HepG2 (cell line): ENCODE data around the gene HLCS. TPM values are rescaled to one million over a fixed set of nuclear protein-coding genes. Genes with fewer than 3 reads are reported as not detected.

ENCODE experiments used
- ATM ChIP-seq: fragments of 450-650 bp; IDR thresholded peaks from 2 replicates; pipeline ENCODE4 v1.7.1; 2017; ENCODE audit warnings: mild to moderate bottlenecking, borderline replicate concordance
- EED ChIP-seq: sonication (generic); formaldehyde crosslinking; IDR thresholded peaks from 2 replicates; pipeline ENCODE4 v1.5.0; 2020; ENCODE audit warnings: mild to moderate bottlenecking, missing genetic modification reagents
- FOXA1 ChIP-seq, 2 experiments: fragments of 450-650 bp in 1 of 2; sonication (generic) in 1 of 2; formaldehyde crosslinking in 1 of 2; IDR thresholded peaks; 2 replicates each; pipeline versions ENCODE4 v1.4.0 to v1.6.1; 2016 to 2020; ENCODE audit warnings: missing genetic modification reagents in 1 of 2
- HDAC1 ChIP-seq: sonication (generic); formaldehyde crosslinking; IDR thresholded peaks from 2 replicates; pipeline ENCODE4 v1.5.1; 2020; ENCODE audit warnings: mild to moderate bottlenecking, missing genetic modification reagents
- HNRNPH1 ChIP-seq: fragments of 200-400 bp; formaldehyde crosslinking; optimal IDR thresholded peaks from 2 replicates; pipeline ENCODE3; 2017; ENCODE audit warnings: mild to moderate bottlenecking, low read depth, low read length
- HOXA7 ChIP-seq: sonication (generic); formaldehyde crosslinking; IDR thresholded peaks from 2 replicates; pipeline ENCODE4 v1.8.1; 2022; ENCODE audit warnings: mild to moderate bottlenecking, missing genetic modification reagents, moderate library complexity
- MYC ChIP-seq: sonication (generic); formaldehyde crosslinking; IDR thresholded peaks from 2 replicates; pipeline ENCODE4 v1.9.0; 2021; ENCODE audit warnings: missing genetic modification reagents, borderline replicate concordance
- NBN ChIP-seq: fragments of 450-650 bp; conservative IDR thresholded peaks from 2 replicates; pipeline ENCODE4 v1.6.1; 2017
- NCOA1 ChIP-seq: sonication (generic); formaldehyde crosslinking; IDR thresholded peaks from 2 replicates; pipeline ENCODE4 v1.9.0; 2021; ENCODE audit warnings: missing genetic modification reagents
- PHF20 ChIP-seq: sonication (generic); formaldehyde crosslinking; IDR thresholded peaks from 2 replicates; pipeline ENCODE4 v1.5.0; 2020; ENCODE audit warnings: mild to moderate bottlenecking, missing genetic modification reagents
- RBFOX2 ChIP-seq: fragments of 200-400 bp; formaldehyde crosslinking; IDR thresholded peaks from 2 replicates; pipeline ENCODE4 v1.6.1; 2017; ENCODE audit warnings: low read depth, mild to moderate bottlenecking, low read length
- RCOR2 ChIP-seq: IDR thresholded peaks from 2 replicates; pipeline ENCODE4 v1.6.1; 2016; ENCODE audit warnings: missing biosample characterization, missing genetic modification reagents
- SP140L ChIP-seq: sonication (generic); formaldehyde crosslinking; IDR thresholded peaks from 2 replicates; pipeline ENCODE4 v1.4.0; 2020; ENCODE audit warnings: missing genetic modification reagents, borderline replicate concordance
- TOE1 ChIP-seq: sonication (generic); formaldehyde crosslinking; IDR thresholded peaks from 2 replicates; pipeline ENCODE4 v1.4.0; 2020; ENCODE audit warnings: mild to moderate bottlenecking, missing genetic modification reagents
- ZC3H4 ChIP-seq: sonication (generic); formaldehyde crosslinking; IDR thresholded peaks from 2 replicates; pipeline ENCODE4 v1.4.0; 2020; ENCODE audit warnings: missing genetic modification reagents, borderline replicate concordance
- ZFP37 ChIP-seq: sonication (generic); formaldehyde crosslinking; IDR thresholded peaks from 2 replicates; pipeline ENCODE4 v1.4.0; 2020; ENCODE audit warnings: missing genetic modification reagents, borderline replicate concordance
- ZNF563 ChIP-seq: sonication (generic); formaldehyde crosslinking; IDR thresholded peaks from 2 replicates; pipeline ENCODE4 v1.8.0; 2022; ENCODE audit warnings: mild to moderate bottlenecking, moderate library complexity, missing genetic modification reagents
- ZNF589 ChIP-seq: sonication (generic); formaldehyde crosslinking; conservative IDR thresholded peaks from 2 replicates; pipeline ENCODE4 v1.8.0; 2022; ENCODE audit warnings: mild to moderate bottlenecking, moderate library complexity, missing genetic modification reagents
- ZNF678 ChIP-seq: sonication (generic); formaldehyde crosslinking; IDR thresholded peaks from 2 replicates; pipeline ENCODE4 v1.4.0; 2020; ENCODE audit warnings: mild to moderate bottlenecking, missing genetic modification reagents
- ZNF841 ChIP-seq: sonication (generic); formaldehyde crosslinking; IDR thresholded peaks from 2 replicates; pipeline ENCODE4 v1.8.1; 2023; ENCODE audit warnings: missing genetic modification reagents, borderline replicate concordance
- ZSCAN30 ChIP-seq: sonication (generic); formaldehyde crosslinking; IDR thresholded peaks from 2 replicates; pipeline ENCODE4 v1.5.0; 2020; ENCODE audit warnings: mild to moderate bottlenecking, missing genetic modification reagents
- polyA plus RNA-seq, 8 experiments: library from polyadenylated mRNA; depleted of rRNA in 3 of 8; stranded (reverse) in 7 of 8; unstranded in 1 of 8; fragments of >200 nt; fragmentation: Illumina TruSeq in 4 of 8; extraction: Trizol in 4 of 8; gene quantifications; 2 replicates each; pipeline versions ENCODE4 v1.2.1 to v1.2.3, GENCODE V29; 2011 to 2016; ENCODE audit warnings: low read depth in 4 of 8, missing spikeins in 1 of 8, mixed read lengths in 1 of 8; ENCODE audit not compliant: insufficient read depth in 1 of 8
- total RNA-seq, 5 experiments: library from RNA; depleted of rRNA; stranded (reverse); fragments of >200 nt; fragmentation: Illumina TruSeq; extraction: Trizol; gene quantifications; 2 replicates each; pipeline ENCODE4 v1.2.3, GENCODE V29; 2016; ENCODE audit warnings: low read depth in 1 of 5
- TF ChIP-seq, protein P1 (sequence below): sonication (generic); formaldehyde crosslinking; IDR thresholded peaks from 2 replicates; pipeline ENCODE4 v1.4.0; 2020; ENCODE audit warnings: mild to moderate bottlenecking, missing genetic modification reagents
- TF ChIP-seq, protein P2 (sequence below): sonication (generic); formaldehyde crosslinking; IDR thresholded peaks from 2 replicates; pipeline ENCODE4 v1.4.0; 2020; ENCODE audit warnings: missing genetic modification reagents
- TF ChIP-seq, protein P3 (sequence below): sonication (generic); formaldehyde crosslinking; IDR thresholded peaks from 2 replicates; pipeline ENCODE4 v1.5.0; 2020; ENCODE audit warnings: missing genetic modification reagents
- TF ChIP-seq, protein P4 (sequence below): sonication (generic); formaldehyde crosslinking; IDR thresholded peaks from 2 replicates; pipeline ENCODE4 v1.4.0; 2020; ENCODE audit warnings: mild to moderate bottlenecking, missing genetic modification reagents

The HLCS gene
- total and polyA plus RNA-seq, 2 of the 13 experiments (the other 11 are each of a cell fraction or from before 2014, with no cell fraction given): 7.9 to 12.3 TPM

DNA sequence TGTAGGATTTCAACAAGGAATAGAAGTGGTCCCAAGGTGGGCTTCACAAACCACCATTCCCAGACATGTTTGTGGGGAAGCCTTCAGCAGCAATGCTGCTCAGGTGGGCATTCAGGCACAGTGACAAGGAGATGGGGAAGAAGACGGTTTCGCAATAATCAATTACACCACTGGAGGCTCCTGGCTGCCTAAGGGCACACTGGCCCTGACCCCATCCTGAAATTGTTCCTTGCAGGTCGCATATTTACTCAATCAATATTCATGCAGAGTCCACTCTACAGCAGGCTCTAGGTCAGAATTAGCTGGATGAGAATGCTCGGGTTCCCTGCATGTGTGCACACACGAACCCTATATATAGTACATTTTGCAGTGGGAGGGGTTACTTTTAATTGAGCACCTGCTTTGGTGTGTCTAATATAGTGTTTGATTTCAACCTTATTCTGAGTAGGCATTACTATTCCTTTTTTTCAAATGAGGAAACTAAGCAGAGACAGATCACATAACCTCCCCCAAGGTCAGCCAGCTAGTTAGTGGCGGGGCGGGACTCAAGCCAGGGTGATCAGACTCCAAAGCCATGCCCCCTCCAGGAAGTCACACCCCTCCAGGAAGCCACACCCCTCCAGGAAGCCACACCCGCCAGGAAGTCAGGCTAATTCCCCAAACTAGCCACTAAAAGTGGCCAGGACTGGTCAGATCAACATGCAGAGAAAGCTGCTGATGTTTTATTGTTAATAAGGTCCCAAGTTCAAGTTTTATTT is 106.5 kb downstream of the HLCS start (continued):
- TF ChIP-seq ZSCAN30 (no peak), RCOR2 (CRISPR knock-in tag) (peak; percentile 61; the same call in 1 of the 2 replicates), MYC (CRISPR knock-in tag) (peak; percentile 11; the same call in 1 of the 2 replicates), FOXA1 (IDR thresholded peaks at IDR 0.05) (no peak), FOXA1 (CRISPR knock-in tag; IDR thresholded peaks at IDR 0.05) (peak; percentile 67; the same call in 1 of the 2 replicates), PHF20 (peak; percentile 41; the same call in 1 of the 2 replicates), NCOA1 (peak; percentile 63; the same call in 1 of the 2 replicates), SP140L (no peak), ZC3H4 (CRISPR knock-in tag) (no peak), ZNF563 (CRISPR knock-in tag) (no peak), HOXA7 (CRISPR knock-in tag) (no peak), HNRNPH1 (no peak), ZNF589 (0 out of 2 replicates have a peak, but pooled peaks have one; percentile 64), ATM (no peak), NBN (no peak), RBFOX2 (0 out of 2 replicates have a peak, but pooled peaks have one; percentile 38), ZNF841 (CRISPR knock-in tag) (no peak), TOE1 (CRISPR knock-in tag) (no peak), ZFP37 (CRISPR knock-in tag) (no peak), EED (CRISPR knock-in tag) (no peak), HDAC1 (CRISPR knock-in tag) (peak; percentile 87), ZNF678 (no peak)
- TF ChIP-seq, protein P1, sequence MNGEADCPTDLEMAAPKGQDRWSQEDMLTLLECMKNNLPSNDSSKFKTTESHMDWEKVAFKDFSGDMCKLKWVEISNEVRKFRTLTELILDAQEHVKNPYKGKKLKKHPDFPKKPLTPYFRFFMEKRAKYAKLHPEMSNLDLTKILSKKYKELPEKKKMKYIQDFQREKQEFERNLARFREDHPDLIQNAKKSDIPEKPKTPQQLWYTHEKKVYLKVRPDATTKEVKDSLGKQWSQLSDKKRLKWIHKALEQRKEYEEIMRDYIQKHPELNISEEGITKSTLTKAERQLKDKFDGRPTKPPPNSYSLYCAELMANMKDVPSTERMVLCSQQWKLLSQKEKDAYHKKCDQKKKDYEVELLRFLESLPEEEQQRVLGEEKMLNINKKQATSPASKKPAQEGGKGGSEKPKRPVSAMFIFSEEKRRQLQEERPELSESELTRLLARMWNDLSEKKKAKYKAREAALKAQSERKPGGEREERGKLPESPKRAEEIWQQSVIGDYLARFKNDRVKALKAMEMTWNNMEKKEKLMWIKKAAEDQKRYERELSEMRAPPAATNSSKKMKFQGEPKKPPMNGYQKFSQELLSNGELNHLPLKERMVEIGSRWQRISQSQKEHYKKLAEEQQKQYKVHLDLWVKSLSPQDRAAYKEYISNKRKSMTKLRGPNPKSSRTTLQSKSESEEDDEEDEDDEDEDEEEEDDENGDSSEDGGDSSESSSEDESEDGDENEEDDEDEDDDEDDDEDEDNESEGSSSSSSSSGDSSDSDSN (CRISPR knock-in tag): peak; percentile 44; the same call in 1 of the 2 replicates
- TF ChIP-seq, protein P2, sequence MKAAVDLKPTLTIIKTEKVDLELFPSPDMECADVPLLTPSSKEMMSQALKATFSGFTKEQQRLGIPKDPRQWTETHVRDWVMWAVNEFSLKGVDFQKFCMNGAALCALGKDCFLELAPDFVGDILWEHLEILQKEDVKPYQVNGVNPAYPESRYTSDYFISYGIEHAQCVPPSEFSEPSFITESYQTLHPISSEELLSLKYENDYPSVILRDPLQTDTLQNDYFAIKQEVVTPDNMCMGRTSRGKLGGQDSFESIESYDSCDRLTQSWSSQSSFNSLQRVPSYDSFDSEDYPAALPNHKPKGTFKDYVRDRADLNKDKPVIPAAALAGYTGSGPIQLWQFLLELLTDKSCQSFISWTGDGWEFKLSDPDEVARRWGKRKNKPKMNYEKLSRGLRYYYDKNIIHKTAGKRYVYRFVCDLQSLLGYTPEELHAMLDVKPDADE (CRISPR knock-in tag): no peak
- TF ChIP-seq, protein P3, sequence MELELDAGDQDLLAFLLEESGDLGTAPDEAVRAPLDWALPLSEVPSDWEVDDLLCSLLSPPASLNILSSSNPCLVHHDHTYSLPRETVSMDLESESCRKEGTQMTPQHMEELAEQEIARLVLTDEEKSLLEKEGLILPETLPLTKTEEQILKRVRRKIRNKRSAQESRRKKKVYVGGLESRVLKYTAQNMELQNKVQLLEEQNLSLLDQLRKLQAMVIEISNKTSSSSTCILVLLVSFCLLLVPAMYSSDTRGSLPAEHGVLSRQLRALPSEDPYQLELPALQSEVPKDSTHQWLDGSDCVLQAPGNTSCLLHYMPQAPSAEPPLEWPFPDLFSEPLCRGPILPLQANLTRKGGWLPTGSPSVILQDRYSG (CRISPR knock-in tag): no peak
- TF ChIP-seq, protein P4, sequence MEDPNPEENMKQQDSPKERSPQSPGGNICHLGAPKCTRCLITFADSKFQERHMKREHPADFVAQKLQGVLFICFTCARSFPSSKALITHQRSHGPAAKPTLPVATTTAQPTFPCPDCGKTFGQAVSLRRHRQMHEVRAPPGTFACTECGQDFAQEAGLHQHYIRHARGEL (CRISPR knock-in tag): no peak
